GM23338 (cell line): ENCODE data around the gene ANKRD23. TPM values are rescaled to one million over a fixed set of nuclear protein-coding genes. Genes with fewer than 3 reads are reported as not detected.
A peak's percentile ranks its signal among the peaks of the same experiment; 100 is the strongest.
"Not testable (repeated sequence)": the region's sequence is repeated elsewhere in the genome, so short reads cannot be mapped to it uniquely, and the experiment has no call there.

Experiments
- ATAC-seq: fragments of 200-7000 bp; cut with Tn5 transposase; 3 replicates; pipeline ENCODE4 v1.9.1; 2020
- DNase-seq: peaks from one replicate; pipeline ENCODE4 v3.0.0-alpha.2; 2015; ENCODE audit warnings: low spot score
- H2AFZ ChIP-seq: fragments of 200-600 bp; sonication (generic); 2 replicates; pipeline ENCODE4 v1.8.0; 2016; ENCODE audit warnings: antibody characterized with exemption, mild to moderate bottlenecking, moderate library complexity
- H3F3A ChIP-seq: fragments of 200-600 bp; sonication (generic); replicated peaks from 2 replicates; pipeline ENCODE4 v1.8.0; 2017; ENCODE audit warnings: antibody characterized with exemption, mixed run types, low read depth
- H3K27ac ChIP-seq: fragments of 200-600 bp; sonication (generic); 2 replicates; pipeline ENCODE4 v1.6.1; 2016; ENCODE audit warnings: low read depth
- H3K27me3 ChIP-seq: fragments of 200-600 bp; sonication (generic); 2 replicates; pipeline ENCODE4 v1.8.0; 2016; ENCODE audit warnings: mild to moderate bottlenecking, mixed run types, moderate library complexity; ENCODE audit not compliant: insufficient read depth
- H3K36me3 ChIP-seq: fragments of 200-600 bp; sonication (generic); 2 replicates; pipeline ENCODE4 v1.8.0; 2016; ENCODE audit warnings: mild to moderate bottlenecking; ENCODE audit not compliant: insufficient read depth
- H3K4me1 ChIP-seq: fragments of 200-600 bp; sonication (generic); 2 replicates; pipeline ENCODE4 v1.8.0; 2016; ENCODE audit warnings: mild to moderate bottlenecking, moderate library complexity; ENCODE audit not compliant: insufficient read depth
- H3K4me2 ChIP-seq: fragments of 200-600 bp; sonication (generic); 2 replicates; pipeline ENCODE4 v1.7.1; 2017; ENCODE audit warnings: mixed run types
- H3K4me3 ChIP-seq: fragments of 200-600 bp; sonication (generic); 2 replicates; pipeline ENCODE4 v1.6.1; 2016; ENCODE audit warnings: mixed run types
- H3K79me2 ChIP-seq: fragments of 200-600 bp; sonication (generic); replicated peaks from 2 replicates; pipeline ENCODE4 v1.8.0; 2017; ENCODE audit warnings: mild to moderate bottlenecking; ENCODE audit not compliant: insufficient read depth
- H3K9me2 ChIP-seq: fragments of 200-600 bp; sonication (generic); 2 replicates; pipeline ENCODE4 v1.8.0; 2017; ENCODE audit not compliant: insufficient read depth
- H4K20me1 ChIP-seq: fragments of 200-600 bp; sonication (generic); replicated peaks from 2 replicates; pipeline ENCODE4 v1.8.0; 2017; ENCODE audit warnings: mild to moderate bottlenecking; ENCODE audit not compliant: insufficient read depth
- H3K27ac Mint-ChIP-seq: 2 replicates; pipeline ENCODE4 v1.8.0; 2020; ENCODE audit warnings: inconsistent platforms, mild to moderate bottlenecking, moderate library complexity, mixed read lengths
- H3K27me3 Mint-ChIP-seq: 3 replicates; pipeline ENCODE4 v1.8.0; 2022; ENCODE audit warnings: low read depth, mild to moderate bottlenecking, moderate library complexity, mixed read lengths, inconsistent platforms; ENCODE audit not compliant: insufficient read depth, poor library complexity
- H3K36me3 Mint-ChIP-seq: 3 replicates; pipeline ENCODE4 v1.8.0; 2021; ENCODE audit warnings: low read depth, mild to moderate bottlenecking, inconsistent platforms, moderate library complexity, mixed read lengths
- H3K4me1 Mint-ChIP-seq: 3 replicates; pipeline ENCODE4 v1.8.0; 2020; ENCODE audit warnings: mild to moderate bottlenecking, inconsistent platforms, mixed read lengths
- H3K4me3 Mint-ChIP-seq: 3 replicates; pipeline ENCODE4 v1.8.0; 2021; ENCODE audit warnings: moderate library complexity, mild to moderate bottlenecking, inconsistent platforms, mixed read lengths
- H3K9me3 Mint-ChIP-seq: 3 replicates; pipeline ENCODE4 v1.8.0; 2020; ENCODE audit warnings: moderate library complexity, mild to moderate bottlenecking, inconsistent platforms, mixed read lengths
- CREB1 ChIP-seq: fragments of 250-450 bp; sonication (Bioruptor Pico); IDR thresholded peaks from 2 replicates; pipeline ENCODE4 v1.5.0; 2020; ENCODE audit warnings: low read depth, mild to moderate bottlenecking, moderate library complexity
- ETS1 ChIP-seq: IDR thresholded peaks from 2 replicates; pipeline ENCODE4 v1.6.1; 2016; ENCODE audit warnings: antibody characterized with exemption
- EZH2 ChIP-seq: fragments of 200-600 bp; sonication (generic); IDR thresholded peaks from one replicate; pipeline ENCODE4 v1.8.0; 2017; ENCODE audit warnings: antibody characterized with exemption, mild to moderate bottlenecking, low read depth; ENCODE audit not compliant: unreplicated experiment
- EZH2phosphoT487 ChIP-seq: fragments of 200-600 bp; sonication (generic); IDR thresholded peaks from one replicate; pipeline ENCODE4 v1.8.1; 2018; ENCODE audit warnings: antibody characterized with exemption; ENCODE audit not compliant: unreplicated experiment
- JUNB ChIP-seq: IDR thresholded peaks from one replicate; pipeline ENCODE4 v1.6.1; 2016; ENCODE audit warnings: antibody characterized with exemption; ENCODE audit not compliant: unreplicated experiment
- POLR2AphosphoS5 ChIP-seq: IDR thresholded peaks from 2 replicates; pipeline ENCODE4 v1.6.1; 2016; ENCODE audit warnings: antibody characterized with exemption, low read depth
- REST ChIP-seq: IDR thresholded peaks from one replicate; pipeline ENCODE4 v1.6.1; 2018; ENCODE audit warnings: antibody characterized with exemption; ENCODE audit not compliant: unreplicated experiment
- STAT1 ChIP-seq: IDR thresholded peaks from one replicate; pipeline ENCODE4 v1.6.1; 2016; ENCODE audit warnings: antibody characterized with exemption; ENCODE audit not compliant: unreplicated experiment
- ZNF114 ChIP-seq: fragments of 250-450 bp; sonication (Bioruptor Pico); IDR thresholded peaks from 2 replicates; pipeline ENCODE4 v1.5.0; 2020; ENCODE audit warnings: mild to moderate bottlenecking, moderate library complexity
- ZNF331 ChIP-seq: fragments of 250-450 bp; sonication (Bioruptor Pico); IDR thresholded peaks from 2 replicates; pipeline ENCODE4 v1.5.0; 2020; ENCODE audit warnings: low read depth, mild to moderate bottlenecking, moderate library complexity
- polyA plus RNA-seq: library from polyadenylated mRNA; unstranded; fragments of >200 nt; fragmentation: Nextera tagmentation; extraction: Ambion mirVana; gene quantifications from 2 replicates; pipeline ENCODE4 v1.2.1, GENCODE V29; 2016
- total RNA-seq: library from RNA; depleted of rRNA; stranded (reverse); fragments of >200 nt; shearing (Covaris generic); gene quantifications from 2 replicates; pipeline ENCODE4 v1.2.3, GENCODE V29; 2014
- TF ChIP-seq, protein P1 (sequence below), 2 experiments: fragments of 200-600 bp in 1 of 2; sonication (generic) in 1 of 2; conservative IDR thresholded peaks; 2 replicates each; pipeline versions ENCODE4 v1.5.1 to v1.6.1; 2016 to 2017; ENCODE audit warnings: antibody characterized with exemption in 2 of 2, low read depth in 2 of 2, mild to moderate bottlenecking in 2 of 2, moderate library complexity in 1 of 2

ANKRD23 gene
- total and polyA plus RNA-seq, 2 experiments from 2014 or later = 4.0 to 5.0 TPM

DNA sequence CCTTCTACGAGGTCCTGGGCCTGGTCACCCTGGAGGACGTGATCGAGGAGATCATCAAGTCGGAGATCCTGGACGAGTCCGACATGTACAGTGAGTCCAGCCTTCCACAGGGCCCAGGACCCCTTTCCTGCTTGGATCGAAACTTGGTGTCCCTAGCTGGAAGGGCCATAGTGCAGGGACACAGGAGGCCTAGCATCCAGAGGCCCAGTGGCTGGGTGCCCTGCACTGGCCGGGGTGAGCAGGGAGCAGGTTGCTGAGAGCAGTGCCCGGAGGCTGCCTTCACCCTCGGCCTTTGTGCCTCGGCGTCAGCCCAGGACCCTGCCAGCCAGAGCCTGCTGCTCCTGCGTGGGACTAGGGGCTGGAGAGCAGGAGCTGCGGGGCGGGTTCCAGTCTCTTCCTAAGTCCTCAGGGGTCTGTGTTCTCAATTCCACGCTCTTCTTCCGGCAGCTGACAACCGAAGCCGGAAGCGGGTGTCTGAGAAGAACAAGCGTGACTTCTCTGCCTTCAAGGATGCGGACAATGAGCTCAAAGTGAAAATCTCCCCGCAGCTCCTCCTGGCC, 46.7 kb downstream of the ANKRD23 start:
- H3K9me3 Mint-ChIP-seq = no peaks in the 10 kb centered on the region
- Histone ChIP-seq H3F3A (no peaks in the 10 kb centered on the region; the same call in 1 of the 2 replicates), H3K27ac (no peak overlapping the region), H3K79me2 (no peaks in the 10 kb centered on the region), H3K36me3 (no peaks in the 10 kb centered on the region), H3K9me2 (no peaks in the 10 kb centered on the region), H3K27me3 (no peaks in the 10 kb centered on the region), H3K4me3 (no peak overlapping the region), H2AFZ (no peak overlapping the region), H4K20me1 (no peaks in the 10 kb centered on the region; the same call in 1 of the 2 replicates), H3K4me2 (no peak overlapping the region), H3K4me1 (no peaks in the 10 kb centered on the region)
- no peak overlapping the region for H3K27ac Mint-ChIP-seq
- peaks cover 5% of the 10 kb centered on the region; the same call in 2 of the 3 replicates for H3K4me1 Mint-ChIP-seq
- TF ChIP-seq EZH2 = no peak
- TF ChIP-seq, protein P1, sequence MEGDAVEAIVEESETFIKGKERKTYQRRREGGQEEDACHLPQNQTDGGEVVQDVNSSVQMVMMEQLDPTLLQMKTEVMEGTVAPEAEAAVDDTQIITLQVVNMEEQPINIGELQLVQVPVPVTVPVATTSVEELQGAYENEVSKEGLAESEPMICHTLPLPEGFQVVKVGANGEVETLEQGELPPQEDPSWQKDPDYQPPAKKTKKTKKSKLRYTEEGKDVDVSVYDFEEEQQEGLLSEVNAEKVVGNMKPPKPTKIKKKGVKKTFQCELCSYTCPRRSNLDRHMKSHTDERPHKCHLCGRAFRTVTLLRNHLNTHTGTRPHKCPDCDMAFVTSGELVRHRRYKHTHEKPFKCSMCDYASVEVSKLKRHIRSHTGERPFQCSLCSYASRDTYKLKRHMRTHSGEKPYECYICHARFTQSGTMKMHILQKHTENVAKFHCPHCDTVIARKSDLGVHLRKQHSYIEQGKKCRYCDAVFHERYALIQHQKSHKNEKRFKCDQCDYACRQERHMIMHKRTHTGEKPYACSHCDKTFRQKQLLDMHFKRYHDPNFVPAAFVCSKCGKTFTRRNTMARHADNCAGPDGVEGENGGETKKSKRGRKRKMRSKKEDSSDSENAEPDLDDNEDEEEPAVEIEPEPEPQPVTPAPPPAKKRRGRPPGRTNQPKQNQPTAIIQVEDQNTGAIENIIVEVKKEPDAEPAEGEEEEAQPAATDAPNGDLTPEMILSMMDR (conservative IDR thresholded peaks at IDR 0.05; ENCODE audit: low read depth in 2 of 2) = no peak
- TF ChIP-seq ZNF114 (CRISPR knock-in tag) = no peak
- no peak overlapping the region for H3K4me3 Mint-ChIP-seq
- no peak for ATAC-seq
- H3K36me3 Mint-ChIP-seq = no peaks in the 10 kb centered on the region
- H3K27me3 Mint-ChIP-seq = peaks cover 10% of the 10 kb centered on the region
- no peak for DNase-seq

- not testable (repeated sequence) for H3K4me3 Mint-ChIP-seq, H3K4me1 ChIP-seq, H3K27me3 ChIP-seq, H3K36me3 Mint-ChIP-seq, H2AFZ ChIP-seq, H3K9me2 ChIP-seq, H3K27ac ChIP-seq, H4K20me1 ChIP-seq, H3K4me1 Mint-ChIP-seq, H3K27ac Mint-ChIP-seq, H3K4me2 ChIP-seq, DNase-seq, H3K79me2 ChIP-seq, H3K4me3 ChIP-seq, H3K9me3 Mint-ChIP-seq, H3K36me3 ChIP-seq, ATAC-seq, H3F3A ChIP-seq
- peaks cover 10% of the 10 kb centered on the region for H3K27me3 Mint-ChIP-seq
Measured at GRCh38 chr2:96796497-96796896, 47.3 kb downstream of the ANKRD23 start.

GRCh38 chr2:96795076-96795475, 48.7 kb downstream of the ANKRD23 start:
- no peak overlapping the region for H2AFZ ChIP-seq
- no peaks in the 10 kb centered on the region; the same call in 1 of the 2 replicates for H4K20me1 ChIP-seq
- DNase-seq (no peak), ATAC-seq (peak; percentile 49)
- H3F3A ChIP-seq = no peaks in the 10 kb centered on the region
- H3K9me2 ChIP-seq = no peaks in the 10 kb centered on the region
- no peaks in the 10 kb centered on the region for H3K4me1 ChIP-seq
- Mint-ChIP-seq H3K4me3 (no peak overlapping the region), H3K9me3 (no peaks in the 10 kb centered on the region), H3K27ac (no peak overlapping the region), H3K27me3 (peaks cover 10% of the 10 kb centered on the region), H3K4me1 (peaks cover 5% of the 10 kb centered on the region; the same call in 2 of the 3 replicates), H3K36me3 (no peaks in the 10 kb centered on the region)
- no peaks in the 10 kb centered on the region for H3K79me2 ChIP-seq
- H3K4me2 ChIP-seq = no peak overlapping the region
- H3K27me3 ChIP-seq = no peaks in the 10 kb centered on the region
- H3K27ac ChIP-seq = no peak overlapping the region
- H3K4me3 ChIP-seq = no peak overlapping the region
- no peaks in the 10 kb centered on the region for H3K36me3 ChIP-seq
- TF ChIP-seq EZH2phosphoT487 = no peak
- TF ChIP-seq CREB1 (CRISPR knock-in tag) = no peak
- TF ChIP-seq STAT1 = no peak
- no peak for TF ChIP-seq REST
- TF ChIP-seq ZNF114 (CRISPR knock-in tag) = no peak
- TF ChIP-seq JUNB = no peak
- TF ChIP-seq ETS1 = no peak
- no peak for TF ChIP-seq ZNF331 (CRISPR knock-in tag)
- TF ChIP-seq POLR2AphosphoS5 = no peak
